ENCODE results near the gene APOL6. TPM values are rescaled to one million over a fixed set of nuclear protein-coding genes. Genes with fewer than 3 reads are reported as not detected.

APOL6 gene
- total and polyA plus RNA-seq, 2 donors (not counting 3 experiments of a cell fraction or from before 2014, with no cell fraction given), result 0.33 to 3.0 TPM

DNA sequence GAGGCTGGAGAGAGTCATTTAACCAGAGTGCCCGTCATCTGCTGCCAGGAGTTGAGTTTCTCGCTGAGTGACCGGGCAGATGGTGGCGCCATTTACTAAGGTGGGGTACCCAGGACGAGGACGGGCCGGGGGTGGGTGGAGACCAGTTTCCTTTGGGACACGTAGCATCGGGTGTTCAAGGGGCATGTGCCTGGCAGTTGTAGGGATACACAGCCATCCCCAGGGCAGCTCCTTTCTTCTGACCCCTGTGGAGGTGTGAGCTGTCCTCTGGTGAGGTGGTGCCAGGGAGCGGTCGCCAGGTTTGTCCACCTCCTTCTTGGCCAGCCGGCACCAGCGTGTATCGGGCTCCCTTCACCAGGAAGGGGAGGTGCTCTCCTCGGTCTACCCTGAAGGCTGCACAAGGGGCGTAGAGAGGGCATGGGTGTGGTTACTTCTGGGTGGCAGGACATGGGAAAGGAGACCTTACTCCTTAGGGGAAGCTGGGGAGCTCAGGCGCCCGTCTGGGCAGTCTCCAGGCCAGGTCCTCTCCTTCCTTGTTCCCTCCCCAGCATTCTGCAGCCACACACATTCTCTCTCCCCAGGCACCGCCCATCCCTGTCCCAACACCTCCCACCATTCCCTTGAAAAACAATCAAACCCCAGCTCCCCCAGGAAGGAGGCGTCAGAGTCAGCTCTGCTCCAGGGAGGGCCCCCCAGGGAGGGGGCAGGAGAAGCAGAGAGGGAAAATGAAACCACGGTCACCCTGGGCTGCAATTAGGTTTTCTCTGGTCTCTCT, 20.8 kb upstream of the APOL6 start:
- CTCF ChIA-PET, result interaction anchor here (0.7 to 2.2 kb wide), 18 partner anchors 16 to 651 kb away, joined by 3 to 19 read pairs (median 4); partner anchors contain the start of genes APOL6 and RBFOX2
- peak overlapping the region; percentile 59 for H3K9ac ChIP-seq (replicated peaks; ENCODE audit: extremely low read depth, insufficient read depth, low read length)
- H2AFZ ChIP-seq (ENCODE audit: low read depth, low read length), result peak overlapping the region; percentile 96
- H3K9me1 ChIP-seq (replicated peaks; ENCODE audit: control insufficient read depth, extremely low read depth, insufficient read depth, low read length), result no peaks in the 10 kb centered on the region
- peak overlapping the region; percentile 27 to 58 (median 51) for H3K4me3 ChIP-seq (replicated peaks in 1 of 3; ENCODE audit: insufficient read depth in 1 of 3, low read depth in 1 of 3, low read length in 3 of 3)
- dilution Hi-C loops (cut with MboI; ENCODE audit: extremely low pct_ligation_motif_present, low sequenced_read_pairs), result no loop called here
- H4K20me1 ChIP-seq (replicated peaks; ENCODE audit: control insufficient read depth, extremely low read depth, insufficient read depth, low read length), result no peaks in the 10 kb centered on the region
- no peaks in the 10 kb centered on the region for H3K27me3 ChIP-seq (ENCODE audit: control insufficient read depth in 2 of 2, insufficient read depth in 2 of 2, low read length in 2 of 2)
- BruUV-seq (replicated peaks), result TSS peak; percentile 36
- POLR2A ChIA-PET, result no interaction called here
- no peaks in the 10 kb centered on the region for H3K36me3 ChIP-seq (ENCODE audit: control insufficient read depth in 2 of 2, extremely low read depth in 1 of 2, insufficient read depth in 2 of 2, low read length in 2 of 2)
- peaks cover 8% of the 10 kb centered on the region for H3K4me1 ChIP-seq (ENCODE audit: control insufficient read depth, extremely low read depth, insufficient read depth, low read length)
- peak overlapping the region; percentile 81 for H3K4me2 ChIP-seq (ENCODE audit: insufficient read depth, low read length)
- peak overlapping the region; percentile 30 for H3K27ac ChIP-seq (ENCODE audit: insufficient read depth, low read depth, low read length)
- no peaks in the 10 kb centered on the region for H3K9me3 ChIP-seq (replicated peaks; ENCODE audit: control insufficient read depth, insufficient read depth, low read length)
- TF ChIP-seq EZH2 (IDR thresholded peaks at IDR 0.05; ENCODE audit: borderline replicate concordance, low read depth, low read length, severe bottlenecking), result no peak
- no peak for TF ChIP-seq FOS (IDR thresholded peaks at IDR 0.05; ENCODE audit: borderline replicate concordance, insufficient read depth, low read length)
- peak; percentile 13 for TF ChIP-seq POLR2AphosphoS5 (IDR thresholded peaks at IDR 0.05; ENCODE audit: insufficient read depth, low read depth, low read length)
- peak; percentile 21 for TF ChIP-seq POLR2A (IDR thresholded peaks at IDR 0.05; ENCODE audit: low read depth, low read length)
- TF ChIP-seq JUN (IDR thresholded peaks at IDR 0.05; ENCODE audit: borderline replicate concordance, insufficient read depth, insufficient read length, low read depth), result no peak
- peak; percentile 43 for TF ChIP-seq MYC (IDR thresholded peaks at IDR 0.05; ENCODE audit: low read depth, low read length)
- TF ChIP-seq, protein P1, sequence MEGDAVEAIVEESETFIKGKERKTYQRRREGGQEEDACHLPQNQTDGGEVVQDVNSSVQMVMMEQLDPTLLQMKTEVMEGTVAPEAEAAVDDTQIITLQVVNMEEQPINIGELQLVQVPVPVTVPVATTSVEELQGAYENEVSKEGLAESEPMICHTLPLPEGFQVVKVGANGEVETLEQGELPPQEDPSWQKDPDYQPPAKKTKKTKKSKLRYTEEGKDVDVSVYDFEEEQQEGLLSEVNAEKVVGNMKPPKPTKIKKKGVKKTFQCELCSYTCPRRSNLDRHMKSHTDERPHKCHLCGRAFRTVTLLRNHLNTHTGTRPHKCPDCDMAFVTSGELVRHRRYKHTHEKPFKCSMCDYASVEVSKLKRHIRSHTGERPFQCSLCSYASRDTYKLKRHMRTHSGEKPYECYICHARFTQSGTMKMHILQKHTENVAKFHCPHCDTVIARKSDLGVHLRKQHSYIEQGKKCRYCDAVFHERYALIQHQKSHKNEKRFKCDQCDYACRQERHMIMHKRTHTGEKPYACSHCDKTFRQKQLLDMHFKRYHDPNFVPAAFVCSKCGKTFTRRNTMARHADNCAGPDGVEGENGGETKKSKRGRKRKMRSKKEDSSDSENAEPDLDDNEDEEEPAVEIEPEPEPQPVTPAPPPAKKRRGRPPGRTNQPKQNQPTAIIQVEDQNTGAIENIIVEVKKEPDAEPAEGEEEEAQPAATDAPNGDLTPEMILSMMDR (IDR thresholded peaks at IDR 0.05; ENCODE audit: extremely low read depth in 1 of 2, insufficient read depth in 1 of 2, low read depth in 1 of 2, low read length in 2 of 2), result peak; percentile 48 to 54
- intact Hi-C loops (cut with micrococcal nuclease), result loop anchor here (1.0 kb wide), 6 partner anchors 216 to 497 kb away; no protein-coding TSS in a partner anchor
- no peaks in the 10 kb centered on the region for H3K79me2 ChIP-seq (ENCODE audit: control insufficient read depth, insufficient read depth, low read length)
- FAIRE-seq (peak; percentile 93), DNase-seq (ENCODE audit: low read depth, low spot score) (peak; percentile 76)
